Gastroesophageal sphincter (tissue), 4 donors: Measurements from ENCODE around the gene HILPDA. TPM values are rescaled to one million over a fixed set of nuclear protein-coding genes. Genes with fewer than 3 reads are reported as not detected.

ENCODE experiments used
- ATAC-seq: fragments of 150-250 bp; one replicate; pipeline ENCODE4 v1.9.1; 2016; ENCODE audit warnings: mild to moderate bottlenecking, moderate library complexity
- H3K27ac ChIP-seq, 4 donors: fragments of 200-600 bp; sonication (generic) in 3 of 4; 1 replicate in 3 of 4; 2 replicates in 1 of 4; pipeline ENCODE4 v1.5.1; 2016 to 2019
- H3K27me3 ChIP-seq: fragments of 200-600 bp; sonication (generic); one replicate; pipeline ENCODE4 v1.5.1; 2019
- H3K36me3 ChIP-seq, 2 donors: fragments of 200-600 bp; sonication (generic); one replicate each; pipeline ENCODE4 v1.5.1; 2019; ENCODE audit warnings: control low read depth in 1 of 2
- H3K4me1 ChIP-seq, 3 donors: fragments of 200-600 bp; sonication (generic); 1 replicate in 2 of 3; 2 replicates in 1 of 3; pipeline ENCODE4 v1.5.1; 2016 to 2019; ENCODE audit warnings: control low read depth in 2 of 3
- H3K4me3 ChIP-seq, 2 donors: fragments of 200-600 bp; sonication (generic); one replicate each; pipeline ENCODE4 v1.5.1; 2019; ENCODE audit warnings: mild to moderate bottlenecking in 1 of 2, moderate library complexity in 1 of 2
- H3K9me3 ChIP-seq, 3 donors: fragments of 200-600 bp; sonication (generic); one replicate each; pipeline ENCODE4 v1.5.1; 2017 to 2019; ENCODE audit warnings: control low read depth in 2 of 3
- CTCF ChIP-seq, 4 experiments: fragments of 200-600 bp in 2 of 4; fragments of 450-650 bp in 2 of 4; sonication (generic) in 1 of 4; IDR thresholded peaks; one replicate each; pipeline ENCODE4 v1.5.1; 2017 to 2019; ENCODE audit warnings: antibody characterized with exemption in 4 of 4, mild to moderate bottlenecking in 2 of 4, moderate library complexity in 2 of 4
- EP300 ChIP-seq: sonication (generic); formaldehyde crosslinking; IDR thresholded peaks from one replicate; pipeline ENCODE4 v1.6.1; 2017; ENCODE audit warnings: antibody characterized with exemption, mild to moderate bottlenecking
- POLR2A ChIP-seq, 2 donors: fragments of 450-650 bp; IDR thresholded peaks; one replicate each; pipeline ENCODE4 v1.6.1; 2017; ENCODE audit warnings: antibody characterized with exemption in 2 of 2, mild to moderate bottlenecking in 2 of 2, moderate library complexity in 1 of 2
- POLR2AphosphoS5 ChIP-seq: sonication (generic); formaldehyde crosslinking; IDR thresholded peaks from one replicate; pipeline ENCODE4 v1.6.1; 2017; ENCODE audit warnings: antibody characterized with exemption
- WGBS, 2 donors: methylation state at CpG; one replicate each; pipeline ENCODE4 v1.1.5; 2018; ENCODE audit warnings: low coverage in 1 of 2; 5-methylcytosine and 5-hydroxymethylcytosine counted together
- total RNA-seq, 4 donors: library from RNA; depleted of rRNA; stranded (reverse); fragments of >200 nt; gene quantifications; one replicate each; pipeline ENCODE4 v1.1.0, GENCODE V29; 2016

The HILPDA gene
- total RNA-seq, 4 donors from 2014 or later: 2.8 to 19.0 (median 6.6) TPM

GRCh38 chr7:128415217-128415785 is 40.4 kb upstream of the HILPDA start:
- TF ChIP-seq CTCF (IDR thresholded peaks at IDR 0.05) (no peak), EP300 (no peak), POLR2A (IDR thresholded peaks at IDR 0.05) (no peak), POLR2AphosphoS5 (no peak)
- H3K4me1 ChIP-seq: peaks cover 0 to 9% (median 0%) of the 10 kb centered on the region in 3 donors
- no peaks in the 10 kb centered on the region for H3K27me3 ChIP-seq
- H3K27ac ChIP-seq: no peak overlapping the region
- no peaks in the 10 kb centered on the region for H3K9me3 ChIP-seq
- ATAC-seq: no peak
- no peak overlapping the region for H3K4me3 ChIP-seq
- WGBS, 2 donors: 41 to 63% methylated on average over 3 to 4 of the region's 4 CpGs
- no peaks in the 10 kb centered on the region for H3K36me3 ChIP-seq

- H3K27ac ChIP-seq: no peak overlapping the region
- no peak overlapping the region for H3K4me3 ChIP-seq
- ATAC-seq: no peak
- no peaks in the 10 kb centered on the region for H3K36me3 ChIP-seq
- H3K4me1 ChIP-seq: no peaks in the 10 kb centered on the region
- H3K9me3 ChIP-seq: no peaks in the 10 kb centered on the region
- TF ChIP-seq EP300: no peak
- TF ChIP-seq CTCF (IDR thresholded peaks at IDR 0.05): no peak
- no peak for TF ChIP-seq POLR2A (IDR thresholded peaks at IDR 0.05)
- no peak for TF ChIP-seq POLR2AphosphoS5
- 90 to 97% methylated on average over 3 of the region's 3 CpGs for WGBS, 2 donors
- H3K27me3 ChIP-seq: no peaks in the 10 kb centered on the region
These were observed 38.6 kb upstream of the HILPDA start for GRCh38 chr7:128417071-128417470.

- WGBS, 2 donors: 86% methylated on average over 5 of the region's 7 CpGs
- ATAC-seq: no peak
- TF ChIP-seq EP300 (no peak), CTCF (IDR thresholded peaks at IDR 0.05) (no peak), POLR2AphosphoS5 (no peak)
These were observed 36.4 kb upstream of the HILPDA start for GRCh38 chr7:128419257-128419656.

GRCh38 chr7:128420773-128421172 is 34.9 kb upstream of the HILPDA start:
- no peak overlapping the region for H3K4me3 ChIP-seq
- no peaks in the 10 kb centered on the region for H3K9me3 ChIP-seq
- WGBS, 2 donors: 75% methylated on average over 1 of the region's 1 CpG; no CpG with 5 or more reads in 1 of the 2 donors
- H3K4me1 ChIP-seq: no peaks in the 10 kb centered on the region
- H3K36me3 ChIP-seq: no peaks in the 10 kb centered on the region
- no peak overlapping the region for H3K27ac ChIP-seq
- no peaks in the 10 kb centered on the region for H3K27me3 ChIP-seq
- no peak for ATAC-seq
- TF ChIP-seq POLR2AphosphoS5: no peak
- TF ChIP-seq POLR2A (IDR thresholded peaks at IDR 0.05): no peak
- TF ChIP-seq EP300: no peak
- no peak for TF ChIP-seq CTCF (IDR thresholded peaks at IDR 0.05)

More at GRCh38 chr7:128419257-128419656, 36.4 kb upstream of the HILPDA start:
- Histone ChIP-seq H3K4me3 (no peak overlapping the region), H3K4me1 (no peaks in the 10 kb centered on the region), H3K27ac (no peak overlapping the region), H3K36me3 (no peaks in the 10 kb centered on the region), H3K27me3 (no peaks in the 10 kb centered on the region), H3K9me3 (no peaks in the 10 kb centered on the region)

GRCh38 chr7:128421384-128421783 is 34.3 kb upstream of the HILPDA start:
- H3K27ac ChIP-seq: no peak overlapping the region
- no CpG with 5 or more reads among the region's 1 CpG for WGBS, 2 donors
- H3K36me3 ChIP-seq: no peaks in the 10 kb centered on the region
- no peaks in the 10 kb centered on the region for H3K9me3 ChIP-seq
- H3K4me3 ChIP-seq: no peak overlapping the region
- TF ChIP-seq CTCF (IDR thresholded peaks at IDR 0.05) (no peak), POLR2AphosphoS5 (no peak), EP300 (no peak)
- H3K4me1 ChIP-seq: no peaks in the 10 kb centered on the region
- ATAC-seq: no peak
- H3K27me3 ChIP-seq: no peaks in the 10 kb centered on the region
